ENCODE measurements around the gene UBE2I.
"Not testable (repeated sequence)": the region's sequence is repeated elsewhere in the genome, so short reads cannot be mapped to it uniquely, and the experiment has no call there.

UBE2I gene

DNA sequence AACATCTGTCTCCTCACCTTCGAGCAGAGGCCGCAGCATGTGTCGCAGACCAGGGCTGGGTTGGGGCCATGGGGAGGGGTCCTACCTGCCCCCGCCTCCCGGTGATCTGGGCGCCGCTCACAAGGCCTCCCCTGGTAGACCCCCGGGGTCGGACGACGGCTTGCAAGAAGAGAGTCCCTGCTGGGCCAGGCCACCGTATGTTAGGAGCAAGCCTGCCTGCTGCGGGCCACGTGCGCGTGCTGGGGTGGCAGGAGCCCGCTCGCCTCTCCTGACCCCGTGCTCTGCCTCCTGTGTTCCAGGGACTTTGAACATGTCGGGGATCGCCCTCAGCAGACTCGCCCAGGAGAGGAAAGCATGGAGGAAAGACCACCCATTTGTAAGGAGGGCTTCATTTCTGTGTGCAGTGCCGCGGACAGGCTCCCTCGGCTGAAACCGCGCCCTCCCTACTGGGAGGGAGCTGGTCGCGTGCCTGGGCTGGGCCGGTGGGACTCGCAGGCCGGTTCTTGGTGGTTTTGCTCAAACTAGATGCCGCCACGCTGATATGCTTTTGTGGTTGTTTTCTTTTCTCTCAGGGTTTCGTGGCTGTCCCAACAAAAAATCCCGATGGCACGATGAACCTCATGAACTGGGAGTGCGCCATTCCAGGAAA is 4.4 kb downstream of the UBE2I start:
- no peak for DNase-seq (ENCODE audit: low read depth in 2 of 2)

DNA sequence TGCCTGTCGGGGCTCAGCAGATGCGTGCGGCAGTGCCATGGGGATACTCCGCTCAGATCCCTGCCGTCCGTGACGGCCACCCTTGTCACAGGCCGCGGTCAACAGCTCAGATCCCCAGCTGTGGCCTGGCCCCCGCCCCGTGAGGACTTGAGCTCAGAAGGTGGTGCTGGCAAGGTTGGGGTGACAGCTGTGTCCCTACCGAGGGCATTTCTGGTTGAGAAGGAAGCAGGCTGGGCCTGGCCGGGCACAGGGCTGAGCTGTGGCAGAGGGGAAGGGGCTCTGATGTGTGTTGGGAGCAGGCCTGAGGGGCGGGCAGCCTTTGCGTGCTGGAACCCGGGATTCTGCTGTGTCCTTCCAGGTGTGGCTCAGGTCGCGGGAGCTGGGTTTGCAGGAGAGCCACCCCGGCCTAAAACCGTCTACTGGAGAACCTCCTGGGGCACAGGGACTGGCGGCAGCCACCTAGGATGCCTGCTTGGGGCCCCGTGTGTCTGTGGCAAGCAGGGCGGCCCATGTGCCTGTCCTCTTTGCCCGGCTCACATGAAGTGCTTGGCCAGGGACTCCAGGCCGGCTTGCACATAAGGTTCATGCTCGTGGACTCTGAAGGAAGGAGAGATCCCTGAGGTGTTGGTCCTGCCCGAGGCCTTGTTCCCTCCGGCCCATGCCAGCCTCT is 5.1 kb downstream of the UBE2I start:
- no peak for DNase-seq (ENCODE audit: low read depth in 2 of 2)

DNA sequence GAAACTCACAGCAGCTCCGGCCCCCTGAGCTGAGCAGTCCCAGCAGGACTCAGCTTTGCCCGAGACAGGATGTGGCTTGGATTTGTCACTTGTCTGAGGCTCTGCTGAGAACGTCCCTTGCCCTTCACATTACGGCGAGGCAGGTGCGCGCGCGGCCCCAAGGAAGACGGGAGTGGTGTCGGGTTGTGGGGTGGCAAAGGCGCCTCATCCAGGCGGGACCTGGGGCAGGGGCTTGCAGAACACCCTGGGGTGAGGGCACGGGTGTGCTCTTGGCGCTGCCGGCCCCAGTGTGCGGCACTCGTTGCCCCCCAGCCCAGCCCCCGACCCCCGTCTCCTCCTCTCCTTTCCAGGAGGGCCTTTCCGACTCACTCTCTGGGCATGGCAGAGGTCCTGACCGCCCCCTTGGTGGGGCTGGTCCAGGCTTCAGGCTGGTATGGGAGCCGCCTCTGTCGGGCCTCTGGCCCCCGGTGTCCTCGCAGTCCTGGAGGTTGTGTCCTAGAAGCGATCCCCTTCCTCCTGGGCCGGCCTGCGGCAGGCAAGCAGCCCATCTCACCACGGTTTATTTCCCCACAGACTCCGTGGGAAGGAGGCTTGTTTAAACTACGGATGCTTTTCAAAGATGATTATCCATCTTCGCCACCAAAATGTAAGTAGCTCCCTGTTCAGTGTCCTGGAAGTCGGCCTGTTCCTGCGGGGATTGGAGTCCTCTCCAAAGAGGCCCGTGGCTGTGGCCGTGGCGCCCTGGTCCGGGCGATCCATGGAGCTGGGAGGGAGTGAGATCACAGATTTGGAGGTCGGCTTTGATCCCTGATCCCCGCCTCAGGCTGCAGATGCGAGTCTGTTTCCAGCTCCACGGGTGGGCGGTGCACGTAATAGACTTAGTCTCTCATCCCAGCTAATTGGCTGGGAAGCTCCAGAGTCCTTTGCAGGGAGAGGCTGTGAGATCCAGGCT is 5.9 kb downstream of the UBE2I start:
- no peak for DNase-seq (ENCODE audit: low read depth in 2 of 2)

DNA sequence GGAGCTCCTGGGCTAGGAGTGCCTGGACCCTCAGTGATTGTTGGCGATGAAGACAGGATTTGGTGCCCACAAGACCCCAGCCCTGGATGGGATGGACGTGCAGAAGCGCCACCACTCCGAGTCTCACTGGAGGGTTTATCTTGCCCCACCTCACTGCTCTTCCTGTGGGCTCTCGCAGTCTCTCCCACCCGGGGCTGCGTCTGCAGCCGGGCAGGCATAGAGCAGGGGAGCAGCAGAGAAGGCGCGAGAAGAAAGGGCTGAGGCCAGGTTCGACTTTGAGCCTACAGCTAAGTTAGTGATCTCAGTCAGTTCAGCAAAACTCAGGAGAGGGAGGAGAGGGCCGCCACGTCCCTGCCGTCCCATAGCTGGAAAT is 6.6 kb downstream of the UBE2I start:
- no peak for DNase-seq (ENCODE audit: low read depth in 2 of 2)

DNA sequence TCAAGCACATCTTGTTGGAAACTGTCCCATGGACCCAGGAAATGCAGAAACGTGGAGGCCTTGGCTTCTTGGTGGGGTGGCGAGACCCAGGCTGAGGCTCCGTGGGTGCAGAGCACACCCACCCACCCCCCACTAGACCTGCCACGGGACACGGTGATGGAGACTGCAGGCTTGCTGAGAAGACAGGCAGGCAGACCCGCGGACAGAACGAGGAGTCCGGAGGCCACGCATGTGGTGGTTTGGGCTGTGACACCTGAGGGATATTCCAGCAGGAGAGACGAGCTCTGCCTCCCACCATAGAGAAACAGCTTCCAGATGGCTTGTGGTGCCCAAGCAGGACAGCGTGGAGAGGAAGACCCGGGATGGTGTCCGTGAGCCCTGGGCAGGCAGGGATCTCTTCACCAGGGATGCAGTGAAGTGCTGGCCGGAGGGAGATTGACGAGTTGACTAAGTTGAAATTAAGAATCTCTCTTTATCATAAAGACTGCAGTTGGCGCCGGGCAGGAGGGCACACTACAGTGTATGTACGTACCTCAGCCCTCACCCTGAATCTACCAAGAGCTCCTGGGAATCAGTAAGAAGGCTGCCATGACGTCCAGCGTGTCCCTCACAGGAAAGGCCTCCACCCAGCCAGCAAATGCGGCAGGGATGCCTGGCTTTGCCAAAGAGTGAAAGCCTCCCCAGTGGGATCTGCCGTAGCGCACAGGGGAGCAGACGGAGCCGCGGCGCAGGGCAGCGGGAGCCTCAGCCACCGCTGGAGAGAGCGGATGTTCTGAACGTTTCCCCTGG is 8.2 kb downstream of the UBE2I start:
- no peak for DNase-seq (ENCODE audit: low read depth in 2 of 2)

DNA sequence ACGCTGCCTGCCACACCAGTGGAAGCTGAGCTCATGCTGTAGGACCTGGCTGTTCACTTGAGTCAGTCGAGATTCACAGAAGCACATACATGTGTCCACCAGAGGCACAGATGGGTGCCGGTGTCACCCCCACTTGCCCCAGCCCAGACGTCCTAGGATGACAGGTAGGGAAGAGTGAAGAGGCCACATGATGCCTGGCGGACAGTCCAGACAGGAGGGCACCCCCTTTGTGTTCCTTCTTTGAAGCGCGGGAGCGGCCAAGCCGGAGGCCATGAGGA is 8.8 kb downstream of the UBE2I start:
- no peak for DNase-seq (ENCODE audit: low read depth in 2 of 2)

DNA sequence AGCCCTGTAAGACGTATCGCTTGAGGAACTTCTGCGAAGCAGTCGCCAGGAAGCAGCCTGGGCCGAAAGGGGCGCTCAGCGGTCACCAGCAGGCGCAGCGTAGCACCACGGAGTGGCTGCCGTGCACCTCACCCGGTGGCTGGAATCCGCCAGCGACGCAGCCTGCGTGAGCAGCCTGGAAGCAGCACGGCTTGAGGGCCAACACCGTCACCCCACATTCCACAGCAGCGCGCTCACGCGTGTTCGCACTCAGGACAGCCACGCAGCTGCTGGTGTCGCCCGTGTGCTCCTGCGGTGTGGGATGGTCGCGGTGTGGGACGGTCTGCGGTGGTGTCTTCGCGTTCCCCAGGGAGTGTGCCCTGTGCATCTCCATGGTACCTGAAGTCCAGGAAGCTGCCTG is 9.6 kb downstream of the UBE2I start:
- DNase-seq (ENCODE audit: low read depth in 2 of 2): no peak

DNA sequence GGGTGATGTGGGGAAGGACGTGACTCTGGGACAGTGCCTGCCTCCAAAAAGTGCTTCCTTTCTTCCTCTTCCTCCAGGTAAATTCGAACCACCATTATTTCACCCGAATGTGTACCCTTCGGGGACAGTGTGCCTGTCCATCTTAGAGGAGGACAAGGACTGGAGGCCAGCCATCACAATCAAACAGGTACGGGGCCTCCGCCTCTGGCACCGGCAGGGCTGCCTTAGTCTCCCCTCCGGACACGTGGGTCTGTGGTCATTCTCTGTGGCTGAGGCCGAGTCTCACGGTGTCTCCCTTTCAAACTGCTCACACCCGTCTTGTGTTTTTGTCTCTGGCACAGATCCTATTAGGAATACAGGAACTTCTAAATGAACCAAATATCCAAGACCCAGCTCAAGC is 10.7 kb downstream of the UBE2I start:
- no peak for DNase-seq (ENCODE audit: low read depth in 2 of 2)

DNA sequence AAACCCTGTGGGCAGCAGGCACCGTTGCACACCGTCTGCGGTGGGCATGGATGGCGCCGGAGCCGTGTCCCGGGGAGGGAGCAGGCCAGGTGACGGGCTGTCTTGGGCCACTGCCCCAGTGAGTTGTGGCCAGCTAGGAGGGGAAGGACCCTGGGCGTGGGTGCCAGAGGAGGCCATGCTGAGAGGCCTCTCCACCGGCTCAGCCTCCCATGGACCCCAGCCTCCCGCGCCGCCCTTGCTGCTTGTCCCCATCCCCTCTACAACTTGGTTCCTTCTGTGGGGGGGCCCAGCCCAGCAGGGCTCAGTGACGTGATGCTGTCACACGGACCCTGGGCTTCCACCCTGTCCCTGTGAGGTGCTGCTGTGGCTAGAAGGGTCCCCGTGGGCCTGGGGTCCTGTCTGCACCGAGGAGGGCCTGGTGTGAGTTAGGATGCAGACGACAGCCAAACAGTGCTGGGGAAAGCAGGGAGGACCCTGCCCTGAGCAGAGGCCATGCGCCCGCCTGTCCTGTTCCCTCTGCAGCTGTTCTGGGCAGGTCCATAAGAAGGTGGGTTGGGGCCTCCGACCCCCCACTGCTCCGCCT is 11.3 kb downstream of the UBE2I start:
- DNase-seq (ENCODE audit: low read depth in 2 of 2): no peak

DNA sequence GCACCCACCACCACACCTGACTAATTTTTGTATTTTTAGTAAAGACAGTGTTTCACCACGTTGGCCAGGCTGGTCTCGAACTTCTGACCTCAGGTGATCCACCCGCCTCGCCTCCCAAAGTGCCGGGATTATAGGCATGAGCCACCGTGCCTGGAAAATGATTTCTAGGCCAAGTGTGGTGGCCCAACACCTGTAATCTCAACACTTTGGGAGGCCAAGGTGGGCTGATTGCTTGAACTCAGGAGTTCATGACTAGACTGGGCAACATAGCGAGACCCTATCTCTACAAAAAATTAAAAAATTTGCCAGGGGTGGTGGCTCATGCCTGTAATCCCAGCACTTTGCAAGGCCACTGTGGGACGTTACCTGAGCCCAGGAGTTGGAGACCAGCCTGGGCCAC is 13.0 kb downstream of the UBE2I start:
- no peak for DNase-seq (ENCODE audit: low read depth in 2 of 2)

DNA sequence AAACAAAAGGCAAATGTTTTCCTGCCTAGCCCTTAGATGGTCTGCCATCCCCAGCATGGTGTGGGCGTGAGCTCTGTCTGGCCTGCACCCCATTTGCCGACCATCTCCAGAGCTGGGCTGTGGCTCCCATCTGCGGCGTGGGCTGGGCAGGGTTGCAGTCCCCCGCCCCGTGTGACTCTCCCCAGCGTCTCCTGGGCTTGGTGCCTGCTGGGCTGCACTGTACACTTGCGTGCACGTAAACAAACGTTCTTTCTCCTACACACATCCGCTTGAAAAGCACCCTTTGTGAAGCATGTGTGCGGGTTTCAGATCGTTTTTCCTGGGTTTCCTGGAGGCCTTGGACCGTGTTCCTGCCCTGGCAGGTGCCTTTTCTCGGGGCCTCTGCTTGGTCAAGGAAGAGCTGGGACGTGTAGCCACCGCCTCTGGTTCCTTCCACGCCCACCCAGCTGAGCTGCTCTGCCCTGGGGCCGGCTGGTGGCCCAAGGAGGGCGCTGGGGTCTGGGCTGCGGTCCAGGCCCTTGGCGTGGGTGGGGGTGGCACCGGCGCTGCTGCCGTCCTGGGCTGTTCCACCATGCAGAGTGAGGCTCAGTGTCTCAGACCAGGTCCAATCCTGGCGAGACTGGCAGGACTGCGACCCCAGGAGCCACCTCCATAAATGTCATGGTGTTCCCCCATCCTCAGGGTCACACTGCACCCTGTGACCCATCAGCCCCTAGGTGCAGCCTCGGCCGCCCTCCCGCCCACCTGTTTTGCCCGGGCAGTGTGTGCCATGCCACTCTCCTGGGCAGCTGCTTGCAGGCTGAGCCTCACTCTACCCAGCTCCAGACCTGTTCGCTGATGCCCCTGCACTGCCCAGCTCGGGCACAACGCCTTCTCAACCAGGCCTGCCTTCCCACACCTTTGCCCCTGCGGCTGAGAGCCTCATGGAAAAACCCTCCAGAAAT is 14.1 kb downstream of the UBE2I start:
- DNase-seq (ENCODE audit: low read depth in 2 of 2): no peak

DNA sequence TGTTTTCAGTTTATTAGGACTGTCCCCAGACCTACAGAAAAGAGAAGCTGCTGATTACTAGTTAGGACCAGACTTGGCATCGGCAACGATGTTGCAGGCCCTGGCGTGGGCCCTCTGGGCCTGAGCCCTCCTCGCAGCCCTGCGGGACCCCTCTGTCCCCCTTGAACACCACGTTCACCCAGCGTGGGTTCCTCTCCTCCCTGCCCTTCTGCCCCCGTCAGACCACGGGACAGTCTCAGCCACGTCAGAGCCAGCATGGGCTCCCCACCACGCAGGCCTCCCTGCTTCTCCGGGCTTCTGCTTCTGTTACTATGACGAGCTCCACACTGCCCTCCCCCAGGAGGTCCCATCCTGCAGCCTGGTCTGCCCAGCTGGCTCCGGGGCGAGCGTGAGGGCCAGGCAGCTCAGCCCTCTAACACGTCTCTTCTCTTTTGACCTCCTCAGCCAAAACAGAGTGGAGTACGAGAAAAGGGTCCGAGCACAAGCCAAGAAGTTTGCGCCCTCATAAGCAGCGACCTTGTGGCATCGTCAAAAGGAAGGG is 14.9 kb downstream of the UBE2I start:
- no peak for DNase-seq (ENCODE audit: low read depth in 2 of 2)

DNA sequence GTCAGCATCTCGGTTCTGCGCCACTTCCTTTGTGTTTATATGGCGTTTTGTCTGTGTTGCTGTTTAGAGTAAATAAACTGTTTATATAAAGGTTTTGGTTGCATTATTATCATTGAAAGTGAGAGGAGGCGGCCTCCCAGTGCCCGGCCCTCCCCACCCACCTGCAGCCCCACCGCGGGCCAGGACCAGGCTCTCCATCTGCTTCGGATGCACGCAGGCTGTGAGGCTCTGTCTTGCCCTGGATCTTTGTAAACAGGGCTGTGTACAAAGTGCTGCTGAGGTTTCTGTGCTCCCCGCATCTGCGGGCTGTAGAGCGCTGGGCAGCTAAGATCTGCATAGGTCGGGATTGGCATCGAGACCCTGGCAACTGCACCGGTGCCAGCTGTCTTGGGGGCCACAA is 15.8 kb downstream of the UBE2I start:
- no peak for DNase-seq (ENCODE audit: low read depth in 2 of 2)

DNA sequence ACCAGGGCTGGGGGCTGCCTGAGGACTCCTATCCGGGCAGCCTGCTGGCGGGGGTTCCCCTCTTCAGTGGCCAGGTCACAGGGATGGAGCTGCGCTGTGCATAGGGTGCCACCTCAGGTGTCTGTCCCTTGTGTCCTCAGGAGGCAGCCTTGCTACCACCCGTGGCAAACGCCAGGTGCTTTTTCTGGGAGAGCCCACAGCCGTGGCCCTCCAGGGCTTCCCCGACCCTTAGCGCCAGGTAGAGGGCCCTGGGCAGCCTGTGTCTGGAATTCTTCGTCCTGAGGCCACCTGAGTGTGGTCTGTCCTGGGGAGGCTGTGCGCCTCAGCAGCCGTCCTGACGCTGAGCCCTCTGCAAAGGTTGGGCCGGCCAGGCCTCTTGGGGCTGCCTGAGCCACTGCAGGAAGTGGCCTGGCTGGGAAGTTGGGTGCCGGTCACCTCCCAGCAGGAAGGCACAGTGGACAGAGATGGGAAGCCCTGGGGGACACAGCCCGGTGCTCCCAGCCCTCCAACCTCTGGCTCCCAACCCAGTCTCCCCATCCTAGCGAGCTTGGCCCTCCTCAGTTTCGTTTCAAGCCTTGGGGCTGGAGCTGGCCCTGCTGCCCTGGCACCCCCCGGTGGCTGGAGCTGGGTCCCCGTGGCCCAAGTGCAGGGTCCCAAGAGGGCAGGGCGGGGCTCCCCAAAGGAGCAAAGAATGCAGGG is 16.4 kb downstream of the UBE2I start:
- DNase-seq (ENCODE audit: low read depth in 2 of 2): no peak

DNA sequence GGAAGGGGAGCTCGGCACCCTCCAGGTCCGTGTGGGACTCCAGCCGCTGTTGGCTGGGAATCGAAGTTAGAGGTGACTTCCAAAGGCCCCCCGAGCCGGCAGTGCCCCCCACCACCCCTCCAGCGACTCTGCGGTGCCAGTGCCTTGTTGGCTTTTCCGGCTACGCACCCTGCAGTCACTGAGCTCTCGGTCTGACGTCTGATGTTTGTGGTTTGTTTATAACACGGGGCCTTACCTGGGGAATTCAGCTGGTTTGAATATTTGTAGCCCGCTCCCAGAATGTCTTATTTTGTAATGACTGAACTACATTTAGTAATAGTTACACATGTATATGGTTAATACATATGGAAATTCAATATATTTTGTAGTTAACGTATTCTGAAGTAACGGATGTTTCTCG is 17.0 kb downstream of the UBE2I start:
- DNase-seq (ENCODE audit: low read depth in 2 of 2): no peak

DNA sequence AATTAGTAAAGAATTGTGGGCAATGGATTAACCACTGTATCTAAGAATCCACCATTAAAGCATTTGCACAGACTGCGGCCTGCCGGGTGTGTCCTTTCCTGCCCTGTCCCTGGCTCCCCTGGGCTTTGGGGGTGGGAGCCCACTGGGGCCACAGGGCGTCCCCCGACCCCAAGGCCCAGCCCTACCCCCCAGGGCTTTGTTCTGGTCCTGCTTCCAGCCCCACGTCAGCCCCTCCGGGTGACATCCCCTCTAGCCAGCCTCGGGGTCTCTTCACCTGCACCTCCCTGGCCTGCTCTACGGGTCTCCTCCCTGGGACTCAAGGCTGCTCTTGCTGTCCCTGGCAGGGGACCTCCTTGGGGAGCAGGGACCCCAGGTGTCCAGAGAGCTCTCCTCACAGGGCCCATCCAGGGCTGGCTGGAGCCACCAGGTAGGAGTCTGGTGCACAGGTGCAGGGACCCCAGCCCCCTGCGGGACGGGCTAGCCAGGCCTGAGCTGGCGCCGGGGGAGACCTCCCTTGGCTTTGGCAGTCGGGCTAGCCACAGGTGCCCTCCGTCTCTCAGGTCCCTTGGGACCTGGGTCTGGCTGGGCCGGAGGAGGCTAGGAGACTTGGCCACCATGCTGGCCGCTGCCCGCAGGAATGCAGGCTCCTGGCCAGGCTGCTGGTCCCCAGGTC is 17.6 kb downstream of the UBE2I start:
- DNase-seq (ENCODE audit: low read depth in 2 of 2): no peak

DNA sequence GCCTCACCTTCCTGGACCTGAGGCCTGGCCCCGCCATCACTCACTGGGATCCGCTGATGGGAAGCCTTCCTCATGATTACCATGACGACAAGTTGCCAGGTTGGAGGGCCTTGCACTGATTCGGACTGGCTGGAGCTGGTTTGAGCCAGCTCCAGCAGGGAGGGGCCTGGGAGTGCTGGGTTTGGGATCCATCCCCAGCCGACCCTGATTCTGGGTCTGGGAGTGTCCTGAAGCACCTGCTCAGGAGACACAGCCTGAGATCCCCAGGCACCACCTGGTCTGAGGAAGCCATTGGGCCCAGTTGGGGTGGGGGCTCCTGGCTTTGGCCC is 18.1 kb downstream of the UBE2I start:
- DNase-seq (ENCODE audit: low read depth in 2 of 2): no peak

DNA sequence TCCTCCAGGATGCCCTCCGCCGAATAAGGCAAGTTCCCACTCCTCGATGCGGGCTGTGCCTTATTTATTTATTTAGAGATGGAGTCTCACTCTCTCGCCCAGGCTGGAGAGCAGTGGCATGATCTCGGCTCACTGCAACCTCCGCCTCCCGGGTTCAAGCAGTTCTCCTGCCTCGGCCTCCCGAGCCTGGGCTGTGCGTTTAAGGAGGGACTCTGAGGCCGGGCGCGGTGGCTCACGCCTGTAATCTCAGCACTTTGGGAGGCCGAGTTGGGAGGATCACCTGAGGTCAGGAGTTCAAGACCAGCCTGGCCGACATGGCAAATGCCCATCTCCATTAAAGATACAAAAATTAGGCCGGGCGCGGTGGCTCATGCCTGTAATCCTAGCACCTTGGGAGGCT is 18.7 kb downstream of the UBE2I start:
- not testable (repeated sequence) for DNase-seq (ENCODE audit: low read depth in 2 of 2)

DNA sequence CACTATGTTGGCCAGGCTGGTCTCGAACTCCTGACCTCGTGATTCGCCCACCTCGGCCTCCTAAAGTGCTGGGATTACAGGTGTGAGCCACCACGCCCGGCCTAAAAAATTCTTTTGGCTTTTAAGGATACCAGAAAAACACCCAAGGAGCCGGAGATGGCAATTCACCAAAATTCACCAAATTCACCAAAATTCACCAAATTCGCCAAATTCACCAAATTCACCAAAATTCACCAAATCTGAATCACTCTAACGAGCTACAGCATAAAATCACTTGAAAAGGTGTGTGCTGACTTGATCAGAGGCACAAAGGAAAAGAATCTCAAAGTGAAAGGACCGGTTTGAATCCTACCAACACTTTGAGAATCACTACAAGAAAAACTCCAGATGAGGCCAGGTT is 19.5 kb downstream of the UBE2I start:
- not testable (repeated sequence) for DNase-seq (ENCODE audit: low read depth in 2 of 2)

All from stimulated activated CD4-positive, alpha-beta T cell treated with anti-CD3 and anti-CD28 coated beads, Interleukin-12 subunit alpha, Interleukin-12 subunit beta, amount 100 ng/mL, for 24 hours (primary cell).